Measurements from ENCODE around the gene ECPAS. TPM values are rescaled to one million over a fixed set of nuclear protein-coding genes. Genes with fewer than 3 reads are reported as not detected.
"Not testable (repeated sequence)": the region's sequence is repeated elsewhere in the genome, so short reads cannot be mapped to it uniquely, and the experiment has no call there.

The ECPAS gene
- total RNA-seq, 1 donor from 2014 or later, result 86.4 TPM

DNA sequence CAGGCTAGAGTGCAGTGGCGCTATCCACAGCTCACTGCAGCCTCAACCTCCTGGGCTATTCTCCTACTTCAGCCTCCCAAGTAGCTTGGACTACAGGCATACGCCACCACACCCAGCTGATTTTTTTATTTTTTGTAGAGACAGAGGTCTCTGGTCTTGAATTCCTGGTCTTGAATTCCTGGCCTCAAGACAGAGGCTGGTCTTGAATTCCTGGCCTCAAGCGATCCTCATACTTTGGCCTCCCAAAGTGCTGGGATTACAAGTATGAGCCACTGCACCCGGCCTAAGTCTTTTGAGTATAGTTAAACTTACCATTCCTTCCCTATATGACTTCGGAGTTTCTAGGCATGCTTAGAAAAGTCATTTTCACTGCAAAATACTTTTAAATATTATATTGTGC, 29.4 kb downstream of the ECPAS start:
- Mint-ChIP-seq H3K27ac (ENCODE audit: unreplicated experiment) (no peak overlapping the region), H3K9me3 (no peaks in the 10 kb centered on the region), H3K4me1 (peaks cover 18% of the 10 kb centered on the region), H3K36me3 (ENCODE audit: low read depth) (peaks cover 5% of the 10 kb centered on the region), H3K4me3 (no peak overlapping the region), H3K27me3 (ENCODE audit: low read depth) (no peaks in the 10 kb centered on the region)
- DNase-seq (ENCODE audit: low read depth, low spot score), result no peak
- TF ChIP-seq, protein P1, sequence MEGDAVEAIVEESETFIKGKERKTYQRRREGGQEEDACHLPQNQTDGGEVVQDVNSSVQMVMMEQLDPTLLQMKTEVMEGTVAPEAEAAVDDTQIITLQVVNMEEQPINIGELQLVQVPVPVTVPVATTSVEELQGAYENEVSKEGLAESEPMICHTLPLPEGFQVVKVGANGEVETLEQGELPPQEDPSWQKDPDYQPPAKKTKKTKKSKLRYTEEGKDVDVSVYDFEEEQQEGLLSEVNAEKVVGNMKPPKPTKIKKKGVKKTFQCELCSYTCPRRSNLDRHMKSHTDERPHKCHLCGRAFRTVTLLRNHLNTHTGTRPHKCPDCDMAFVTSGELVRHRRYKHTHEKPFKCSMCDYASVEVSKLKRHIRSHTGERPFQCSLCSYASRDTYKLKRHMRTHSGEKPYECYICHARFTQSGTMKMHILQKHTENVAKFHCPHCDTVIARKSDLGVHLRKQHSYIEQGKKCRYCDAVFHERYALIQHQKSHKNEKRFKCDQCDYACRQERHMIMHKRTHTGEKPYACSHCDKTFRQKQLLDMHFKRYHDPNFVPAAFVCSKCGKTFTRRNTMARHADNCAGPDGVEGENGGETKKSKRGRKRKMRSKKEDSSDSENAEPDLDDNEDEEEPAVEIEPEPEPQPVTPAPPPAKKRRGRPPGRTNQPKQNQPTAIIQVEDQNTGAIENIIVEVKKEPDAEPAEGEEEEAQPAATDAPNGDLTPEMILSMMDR (conservative IDR thresholded peaks at IDR 0.05), result no peak

DNA sequence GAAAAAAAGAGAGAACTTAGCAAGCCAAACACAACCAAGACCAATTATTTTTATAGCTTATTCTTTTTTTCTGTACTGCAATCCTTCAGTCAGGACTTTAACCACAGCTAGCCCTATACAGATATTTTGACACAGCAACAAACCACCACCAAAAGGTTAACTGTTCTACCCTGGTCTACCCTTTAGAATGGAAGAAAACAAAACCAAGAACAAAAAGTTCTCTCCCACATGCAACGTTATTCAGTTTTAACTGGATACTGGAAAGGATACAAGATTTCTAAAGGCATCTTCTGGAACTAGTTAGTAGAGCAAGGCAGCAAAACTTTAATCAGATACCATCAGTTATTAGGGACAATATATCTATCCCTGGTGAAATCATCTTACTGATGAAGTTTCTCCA, 32.6 kb downstream of the ECPAS start:
- H3K4me1 Mint-ChIP-seq, result peaks cover 4% of the 10 kb centered on the region
- H3K4me3 Mint-ChIP-seq, result no peak overlapping the region
- peaks cover 8% of the 10 kb centered on the region for H3K36me3 Mint-ChIP-seq (ENCODE audit: low read depth)
- H3K27ac Mint-ChIP-seq (ENCODE audit: unreplicated experiment), result no peak overlapping the region
- no peak for DNase-seq (ENCODE audit: low read depth, low spot score)
- H3K27me3 Mint-ChIP-seq (ENCODE audit: low read depth), result no peaks in the 10 kb centered on the region
- TF ChIP-seq, protein P1 (conservative IDR thresholded peaks at IDR 0.05), result no peak
- no peaks in the 10 kb centered on the region for H3K9me3 Mint-ChIP-seq

DNA sequence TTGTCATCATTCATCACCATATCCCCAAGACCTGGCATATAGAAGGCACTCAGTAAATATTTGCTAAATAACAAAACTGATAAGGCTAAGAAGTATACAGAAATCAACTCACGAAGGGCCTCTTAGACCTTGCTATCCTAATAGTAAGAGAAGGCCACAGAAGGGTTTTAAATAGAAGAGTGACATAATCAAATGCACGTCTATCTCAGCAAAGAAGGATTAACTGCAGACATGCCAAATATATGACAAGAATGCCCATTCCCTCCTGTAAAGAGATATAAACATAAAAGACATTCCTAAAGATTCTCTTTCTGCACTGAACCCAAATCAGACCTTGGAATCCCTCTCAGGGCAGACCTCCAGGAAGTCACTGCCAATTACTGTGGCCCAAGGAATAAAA, 34.1 kb downstream of the ECPAS start:
- Mint-ChIP-seq H3K9me3 (no peaks in the 10 kb centered on the region), H3K4me1 (no peaks in the 10 kb centered on the region), H3K36me3 (ENCODE audit: low read depth) (peaks cover 18% of the 10 kb centered on the region), H3K4me3 (no peak overlapping the region), H3K27ac (ENCODE audit: unreplicated experiment) (no peak overlapping the region), H3K27me3 (ENCODE audit: low read depth) (no peaks in the 10 kb centered on the region)
- DNase-seq (ENCODE audit: low read depth, low spot score), result no peak
- TF ChIP-seq, protein P1 (conservative IDR thresholded peaks at IDR 0.05), result no peak

DNA sequence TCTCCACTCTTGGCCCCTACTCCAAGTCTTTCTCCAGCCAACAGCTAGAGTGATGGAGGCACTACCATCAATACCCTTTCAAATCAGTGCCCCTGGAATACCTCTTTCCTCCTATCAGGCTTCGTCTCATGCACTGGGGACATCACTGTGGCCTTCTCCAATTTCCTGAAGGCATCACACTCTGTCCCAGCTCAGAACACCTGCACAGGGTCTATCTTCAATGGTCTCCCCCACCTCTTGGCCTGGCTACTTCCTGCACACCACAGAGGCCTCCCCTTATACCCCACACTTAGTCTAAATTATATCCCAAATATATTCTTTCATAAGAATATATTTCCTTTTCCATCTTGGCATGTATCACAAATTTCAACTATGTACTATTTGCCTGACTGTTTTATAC, 34.5 kb downstream of the ECPAS start:
- H3K27ac Mint-ChIP-seq (ENCODE audit: unreplicated experiment), result no peak overlapping the region
- no peaks in the 10 kb centered on the region for H3K9me3 Mint-ChIP-seq
- H3K4me3 Mint-ChIP-seq, result no peak overlapping the region
- no peaks in the 10 kb centered on the region for H3K4me1 Mint-ChIP-seq
- DNase-seq (ENCODE audit: low read depth, low spot score), result no peak
- H3K27me3 Mint-ChIP-seq (ENCODE audit: low read depth), result no peaks in the 10 kb centered on the region
- TF ChIP-seq, protein P1 (conservative IDR thresholded peaks at IDR 0.05), result no peak
- peaks cover 19% of the 10 kb centered on the region for H3K36me3 Mint-ChIP-seq (ENCODE audit: low read depth)

DNA sequence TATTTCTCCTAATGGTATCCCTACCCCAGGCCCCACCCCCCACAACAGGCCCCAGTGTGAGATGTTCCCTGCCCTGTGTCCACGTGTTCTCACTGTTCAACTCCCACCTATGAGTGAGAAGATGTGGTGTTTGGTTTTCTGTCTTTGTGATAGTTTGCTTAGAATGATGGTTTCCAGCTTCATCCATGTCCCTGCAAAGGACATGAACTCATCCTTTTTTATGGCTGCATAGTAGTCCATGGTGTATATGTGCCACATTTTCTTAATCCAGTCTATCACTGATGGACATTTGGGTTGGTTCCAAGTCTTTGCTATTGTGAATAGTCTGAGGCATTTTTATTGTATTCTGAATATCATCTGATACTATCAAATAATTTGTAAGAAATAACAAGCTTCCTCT, 38.4 kb downstream of the ECPAS start:
- H3K4me1 Mint-ChIP-seq; H3K27ac Mint-ChIP-seq (ENCODE audit: unreplicated experiment); H3K27me3 Mint-ChIP-seq (ENCODE audit: low read depth); H3K4me3 Mint-ChIP-seq; H3K9me3 Mint-ChIP-seq; DNase-seq (ENCODE audit: low read depth, low spot score): not testable (repeated sequence)
- peaks cover 24% of the 10 kb centered on the region for H3K36me3 Mint-ChIP-seq (ENCODE audit: low read depth)

DNA sequence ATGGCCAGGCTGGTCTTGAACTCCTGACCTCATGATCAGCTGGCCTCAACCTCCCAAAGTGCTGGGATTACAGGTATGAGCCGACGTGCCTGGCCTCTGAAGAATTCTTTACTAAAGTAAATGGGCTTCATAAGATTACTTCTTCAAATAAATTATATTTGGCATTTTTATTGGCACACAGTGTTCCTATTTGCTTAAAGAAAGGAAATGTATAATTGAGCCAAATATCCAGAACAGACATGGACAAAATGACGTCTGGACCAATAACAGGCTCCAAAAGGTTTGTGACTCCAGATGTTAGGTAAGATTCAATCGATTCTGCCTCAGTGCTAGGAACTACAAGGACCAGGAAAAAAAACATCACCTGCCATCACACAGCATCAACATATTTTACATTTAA, 40.7 kb downstream of the ECPAS start:
- no peaks in the 10 kb centered on the region for H3K9me3 Mint-ChIP-seq

More for the DNA sequence above, 40.7 kb downstream of the ECPAS start:
- peaks cover 24% of the 10 kb centered on the region for H3K36me3 Mint-ChIP-seq (ENCODE audit: low read depth)
- no peaks in the 10 kb centered on the region for H3K27me3 Mint-ChIP-seq (ENCODE audit: low read depth)
- TF ChIP-seq, protein P1 (conservative IDR thresholded peaks at IDR 0.05), result no peak
- no peak for DNase-seq (ENCODE audit: low read depth, low spot score)
- no peaks in the 10 kb centered on the region for H3K4me1 Mint-ChIP-seq
- H3K27ac Mint-ChIP-seq (ENCODE audit: unreplicated experiment), result no peak overlapping the region
- H3K4me3 Mint-ChIP-seq, result no peak overlapping the region
